ENCODE measurements around the gene LRRC8D.

The LRRC8D gene

DNA sequence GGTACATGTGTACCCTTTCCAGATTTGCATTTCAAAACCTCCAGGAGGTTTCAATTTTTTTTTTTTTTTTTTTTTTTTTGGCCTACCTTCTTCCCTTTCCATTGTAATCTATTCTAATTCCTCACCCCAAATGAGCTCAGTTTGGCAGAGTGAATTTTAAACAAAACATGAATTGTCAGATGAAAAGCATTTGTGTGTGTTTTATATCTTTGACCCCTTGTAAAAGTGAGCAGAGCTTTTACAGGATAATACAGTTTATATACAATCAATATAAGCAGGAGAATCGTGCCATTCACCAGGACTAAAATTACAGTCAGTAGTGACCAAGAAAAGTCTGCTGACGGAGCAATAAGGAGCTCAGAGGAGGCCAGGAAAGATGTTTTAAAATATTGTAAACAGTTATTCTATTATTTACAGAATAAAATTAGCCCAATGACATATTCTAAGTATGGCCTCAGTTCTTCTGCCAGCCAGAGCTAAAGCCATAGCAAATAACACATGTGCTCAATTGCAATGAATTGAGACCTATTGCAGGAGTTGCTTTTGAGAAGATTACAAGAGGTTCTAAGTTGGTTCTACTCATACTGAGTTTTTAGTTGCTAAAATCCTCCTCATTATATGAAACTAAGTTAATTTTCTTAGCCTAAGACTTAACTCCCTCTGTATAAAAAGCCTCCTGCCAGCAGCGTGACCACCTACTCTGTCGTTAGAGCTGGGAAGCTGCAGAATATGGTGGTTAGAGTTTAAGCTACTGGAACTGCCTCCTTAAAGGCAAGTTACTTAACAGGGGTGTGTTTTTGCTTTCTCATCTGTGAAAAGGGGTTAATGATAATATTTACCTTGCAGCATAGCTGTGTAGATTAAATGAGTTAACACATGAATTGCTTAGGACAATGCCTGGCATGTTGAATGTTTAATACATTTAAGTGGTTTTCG, 123.3 kb downstream of the LRRC8D start:
- Histone ChIP-seq H3K4me2 (0 out of 22 replicates have a peak overlapping the region, but pooled peaks of 1 of the 11 experiments have one; percentile 67), H3K27ac (peak overlapping the region in 3 of 11 experiments; percentile 58 to 65 (median 65); a peak in 4 of 22 replicates), H3K4me1 (peaks cover 3 to 48% (median 33%) of the 10 kb centered on the region in 10 experiments; a peak in 19 of 20 replicates), H3K4me3 (no peak overlapping the region), H3K36me3 (peaks cover 0 to 12% (median 10%) of the 10 kb centered on the region in 11 experiments; a peak in 11 of 22 replicates), H4K20me1 (no peaks in the 10 kb centered on the region), H3K9ac (no peak overlapping the region), H3K9me3 (replicated peaks in 1 of 11) (peaks cover 0 to 8% (median 0%) of the 10 kb centered on the region in 11 experiments; a peak in 2 of 22 replicates), H3K27me3 (no peaks in the 10 kb centered on the region)
- no peak for TF ChIP-seq Cebpa-rat (IDR thresholded peaks at IDR 0.05)

DNA sequence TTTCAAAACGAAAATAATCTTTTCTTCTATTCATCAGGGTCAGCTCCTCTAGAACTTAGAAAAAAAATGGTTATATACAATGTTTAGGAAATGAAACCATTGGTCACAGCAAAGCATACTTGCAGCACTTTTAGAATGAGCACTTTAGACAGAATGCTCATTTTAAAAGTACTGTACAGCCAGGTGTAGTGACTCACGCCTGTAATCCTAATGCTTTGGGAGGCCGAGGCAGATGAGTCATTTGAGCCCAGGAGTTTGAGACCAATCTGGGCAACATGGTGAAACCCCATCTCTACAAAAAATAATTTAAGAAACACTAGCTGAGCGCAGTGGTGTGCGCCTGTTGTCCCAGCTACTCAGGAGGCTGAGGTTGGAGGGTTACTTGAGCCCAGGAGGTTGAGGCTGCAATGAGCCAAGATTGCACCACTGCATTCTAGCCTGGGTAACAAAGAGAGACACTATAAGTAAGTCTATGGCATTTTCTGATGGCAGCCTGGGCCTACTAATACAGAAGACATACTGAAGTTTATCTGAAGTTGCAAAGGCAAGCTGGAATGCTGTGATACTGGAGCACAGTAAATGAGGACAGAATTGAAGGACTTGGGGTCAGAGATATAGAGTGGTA, 125.1 kb downstream of the LRRC8D start:
- H3K4me2 ChIP-seq, result no peak overlapping the region
- no peaks in the 10 kb centered on the region for H4K20me1 ChIP-seq
- H3K4me1 ChIP-seq, result peaks cover 11 to 37% (median 28%) of the 10 kb centered on the region in 10 experiments
- H3K27me3 ChIP-seq, result no peaks in the 10 kb centered on the region
- H3K27ac ChIP-seq, result no peak overlapping the region
- TF ChIP-seq Cebpa-rat (IDR thresholded peaks at IDR 0.05), result no peak
- H3K9ac ChIP-seq, result no peak overlapping the region
- peaks cover 0 to 8% (median 0%) of the 10 kb centered on the region in 11 experiments; a peak in 2 of 22 replicates for H3K9me3 ChIP-seq (replicated peaks in 1 of 11)
- H3K36me3 ChIP-seq, result no peaks in the 10 kb centered on the region
- H3K4me3 ChIP-seq, result no peak overlapping the region

DNA sequence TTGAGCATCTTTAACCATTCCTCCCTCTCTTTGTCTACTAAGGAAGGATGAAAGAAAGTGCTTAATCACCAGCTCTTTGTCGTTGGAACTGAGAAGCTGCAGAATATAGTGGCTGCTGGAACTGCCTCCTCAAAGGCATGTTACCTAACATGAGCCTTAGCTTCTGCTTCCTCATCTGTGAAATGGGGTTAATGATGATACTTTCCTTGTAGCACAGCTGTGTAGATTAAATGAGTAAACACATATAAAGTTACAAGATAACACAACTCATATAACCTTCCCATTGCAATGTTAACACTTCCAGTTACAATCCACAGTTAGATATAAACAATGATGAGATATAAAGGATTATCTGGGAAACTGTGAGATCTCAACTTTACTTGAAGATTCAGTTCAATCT, 125.7 kb downstream of the LRRC8D start:
- no peak overlapping the region for H3K27ac ChIP-seq
- peaks cover 0 to 8% (median 0%) of the 10 kb centered on the region in 11 experiments; a peak in 2 of 22 replicates for H3K9me3 ChIP-seq (replicated peaks in 1 of 11)
- no peak for TF ChIP-seq Cebpa-rat (IDR thresholded peaks at IDR 0.05)
- no peak overlapping the region for H3K9ac ChIP-seq
- H3K4me3 ChIP-seq, result no peak overlapping the region
- no peaks in the 10 kb centered on the region for H4K20me1 ChIP-seq
- no peaks in the 10 kb centered on the region for H3K36me3 ChIP-seq
- peaks cover 16 to 32% (median 24%) of the 10 kb centered on the region in 10 experiments; a peak in 19 of 20 replicates for H3K4me1 ChIP-seq
- no peak overlapping the region for H3K4me2 ChIP-seq
- no peaks in the 10 kb centered on the region for H3K27me3 ChIP-seq

DNA sequence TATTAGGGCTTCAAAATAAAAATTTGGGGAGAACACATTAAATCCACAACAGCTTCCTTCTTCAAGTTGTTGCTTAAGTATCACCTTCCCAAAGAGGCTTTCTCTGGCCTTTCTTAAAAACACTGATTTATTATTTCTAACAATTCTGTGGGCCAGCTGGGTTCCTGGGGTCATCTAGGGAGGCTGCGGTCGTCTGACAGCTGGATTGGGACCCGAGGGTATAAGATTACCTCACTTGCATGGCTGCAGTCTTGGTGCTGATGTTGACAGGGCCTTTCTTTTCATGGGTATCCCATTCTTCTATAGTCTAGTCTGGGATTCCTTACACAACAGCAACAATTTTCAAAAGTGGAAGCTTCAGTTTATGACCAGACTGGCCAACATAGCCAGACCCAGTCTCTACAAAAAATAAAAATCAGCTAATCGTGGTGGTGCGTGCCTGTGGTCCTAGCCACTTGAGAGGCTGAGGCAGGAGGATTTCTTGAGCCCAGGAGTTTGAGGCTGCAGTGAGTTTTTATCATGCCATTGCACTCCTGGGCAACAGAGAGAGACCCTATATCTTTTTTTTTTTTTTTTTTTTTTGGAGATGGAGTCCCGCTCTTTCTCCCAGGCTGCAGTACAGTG, 128.0 kb downstream of the LRRC8D start:
- Histone ChIP-seq H3K9me3 (replicated peaks in 1 of 11) (peaks cover 0 to 9% (median 0%) of the 10 kb centered on the region in 11 experiments; a peak in 4 of 22 replicates), H3K4me3 (no peak overlapping the region), H3K9ac (no peak overlapping the region), H3K36me3 (no peaks in the 10 kb centered on the region), H3K4me2 (no peak overlapping the region), H4K20me1 (no peaks in the 10 kb centered on the region), H3K4me1 (peaks cover 15 to 42% (median 26%) of the 10 kb centered on the region in 10 experiments), H3K27ac (no peak overlapping the region), H3K27me3 (no peaks in the 10 kb centered on the region)
- no peak for TF ChIP-seq Cebpa-rat (IDR thresholded peaks at IDR 0.05)

DNA sequence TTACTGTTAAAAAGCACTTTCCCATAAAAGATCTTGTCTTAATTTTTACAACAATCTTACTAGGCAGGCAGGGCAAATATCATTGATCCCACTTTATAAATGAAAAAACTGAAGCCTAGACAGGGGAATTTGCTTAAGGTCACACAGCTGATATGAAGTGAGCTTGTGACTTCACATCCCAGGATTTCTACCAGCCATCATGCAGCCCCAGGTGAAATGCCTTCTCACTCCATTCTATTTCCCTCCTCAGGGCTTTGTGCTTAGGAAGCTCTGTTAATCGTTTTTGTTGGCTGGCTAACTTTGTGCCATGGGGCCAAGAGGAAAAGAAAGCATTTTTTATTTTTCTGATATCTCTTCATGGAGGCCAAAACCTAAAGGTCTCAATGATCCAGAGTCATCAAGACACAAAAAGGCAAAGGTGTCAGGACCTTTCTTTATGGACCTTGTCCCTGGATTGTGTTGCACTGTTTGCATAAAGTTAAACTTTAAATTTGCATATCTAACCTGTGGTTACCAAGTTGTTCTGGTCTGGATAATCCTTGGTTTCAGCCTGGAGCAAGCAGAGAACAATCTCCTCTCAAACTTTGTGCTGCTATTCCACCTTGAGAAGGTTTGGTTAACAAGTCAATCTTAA, 129.3 kb downstream of the LRRC8D start:
- no peaks in the 10 kb centered on the region for H3K27me3 ChIP-seq
- no peak for TF ChIP-seq Cebpa-rat (IDR thresholded peaks at IDR 0.05)
- no peak overlapping the region for H3K9ac ChIP-seq
- H3K4me2 ChIP-seq, result peak overlapping the region in 7 of 11 experiments; percentile 1 to 53 (median 38); a peak in 10 of 22 replicates
- H3K27ac ChIP-seq, result no peak overlapping the region
- H3K9me3 ChIP-seq (replicated peaks in 1 of 11), result peaks cover 0 to 21% (median 11%) of the 10 kb centered on the region in 11 experiments; a peak in 16 of 22 replicates
- no peaks in the 10 kb centered on the region for H4K20me1 ChIP-seq
- 0 out of 22 replicates have a peak, but pooled peaks cover 0 to 1% (median 0%) of the 10 kb centered on the region in 11 experiments for H3K36me3 ChIP-seq
- no peak overlapping the region for H3K4me3 ChIP-seq
- H3K4me1 ChIP-seq, result peaks cover 22 to 55% (median 38%) of the 10 kb centered on the region in 10 experiments

DNA sequence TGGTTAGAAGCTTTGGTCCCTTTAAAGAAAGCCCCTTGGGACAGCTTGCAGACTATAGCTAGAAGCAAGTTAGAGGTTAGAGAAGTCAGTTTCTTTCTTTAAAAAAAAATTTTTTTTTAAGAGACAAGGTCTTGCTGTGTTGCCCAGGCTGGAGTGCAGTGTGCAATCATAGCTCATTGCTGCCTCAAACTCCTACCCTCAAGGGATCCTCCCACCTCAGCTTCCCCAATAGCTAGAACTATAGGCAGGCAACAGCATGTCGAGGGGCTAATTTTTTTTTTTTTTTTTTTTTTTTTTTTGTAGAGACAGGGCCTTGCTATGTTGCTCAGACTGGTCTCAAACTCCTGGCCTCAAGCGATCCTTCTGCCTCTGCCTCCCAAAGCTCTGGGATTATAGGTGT, 129.9 kb downstream of the LRRC8D start:
- Histone ChIP-seq H3K27me3 (no peaks in the 10 kb centered on the region), H3K4me3 (no peak overlapping the region), H3K9ac (no peak overlapping the region), H3K4me2 (peak overlapping the region in 6 of 11 experiments; percentile 1 to 53 (median 41); a peak in 10 of 22 replicates), H3K27ac (no peak overlapping the region), H3K36me3 (peaks cover 0 to 7% (median 0%) of the 10 kb centered on the region in 11 experiments; a peak in 1 of 22 replicates), H4K20me1 (no peaks in the 10 kb centered on the region), H3K9me3 (replicated peaks in 1 of 11) (peaks cover 0 to 27% (median 16%) of the 10 kb centered on the region in 11 experiments; a peak in 17 of 22 replicates), H3K4me1 (peaks cover 22 to 61% (median 43%) of the 10 kb centered on the region in 10 experiments)
- TF ChIP-seq Cebpa-rat (IDR thresholded peaks at IDR 0.05), result no peak

DNA sequence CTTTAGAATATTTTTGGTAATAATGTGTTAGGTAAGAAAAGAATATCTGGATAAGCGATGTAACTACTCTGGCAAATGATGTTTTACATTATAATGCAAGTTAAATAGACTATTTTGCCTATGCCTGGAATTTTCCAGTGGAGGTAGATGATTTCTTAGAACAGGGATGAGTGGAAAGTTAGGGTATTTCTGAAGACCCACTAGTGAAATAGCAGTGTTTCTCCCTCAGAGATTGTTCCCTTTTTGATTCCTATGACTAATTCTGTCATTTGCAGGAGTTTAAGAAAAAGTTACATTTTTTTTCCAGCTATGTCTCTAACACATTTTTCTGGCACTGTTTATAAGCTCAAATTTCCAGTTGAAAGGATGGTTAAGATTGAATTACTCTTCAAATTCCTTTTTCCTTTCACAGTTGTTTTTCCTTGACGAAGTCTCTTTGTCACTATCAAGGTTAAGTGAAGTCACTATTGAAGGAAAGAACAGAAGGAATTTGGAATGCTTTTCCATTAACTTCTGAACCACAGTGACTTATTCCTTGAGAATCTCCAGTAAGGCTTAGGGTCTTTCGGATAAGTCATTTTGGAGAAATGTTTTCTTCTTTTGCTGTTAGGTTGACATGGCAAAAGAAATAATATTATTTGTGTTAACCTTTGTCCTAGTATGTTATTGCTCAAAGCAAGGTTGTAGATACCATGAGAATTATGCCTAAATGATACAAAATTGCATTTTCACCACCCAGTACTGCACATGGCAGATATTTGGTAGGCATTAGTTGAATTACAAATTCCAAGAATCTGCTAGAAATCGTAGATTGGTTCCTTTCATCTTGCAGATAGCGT, 131.2 kb downstream of the LRRC8D start:
- Histone ChIP-seq H3K27me3 (no peaks in the 10 kb centered on the region), H3K4me1 (peaks cover 28 to 74% (median 55%) of the 10 kb centered on the region in 10 experiments), H3K4me2 (peak overlapping the region in 7 of 11 experiments; percentile 8 to 71 (median 68); a peak in 7 of 22 replicates), H3K4me3 (no peak overlapping the region), H4K20me1 (no peaks in the 10 kb centered on the region), H3K9me3 (replicated peaks in 1 of 11) (peaks cover 0 to 31% (median 16%) of the 10 kb centered on the region in 11 experiments; a peak in 17 of 22 replicates), H3K9ac (no peak overlapping the region), H3K27ac (no peak overlapping the region), H3K36me3 (peaks cover 0 to 8% (median 0%) of the 10 kb centered on the region in 11 experiments; a peak in 1 of 22 replicates)
- TF ChIP-seq Cebpa-rat (IDR thresholded peaks at IDR 0.05), result no peak

All from BLaER1 treated with 17β-estradiol and CSF1 and Interleukin-3, amounts not matched to agents 10 nM and 100 nM (cell line).